K562 (cell line): ENCODE results near the gene EPB41L1. TPM values are rescaled to one million over a fixed set of nuclear protein-coding genes. Genes with fewer than 3 reads are reported as not detected.

Source experiments
- ATAC-seq: fragments of 200-7000 bp; cut with Tn5 transposase; 3 replicates; pipeline ENCODE4 v1.9.1; 2020; ENCODE audit warnings: moderate library complexity
- BruUV-seq: library from RNA; stranded (reverse); fragments of 400-500 nt; replicated peaks from 2 replicates; lab custom pipeline; 2021; lab: Mats Ljungman, UMichigan
- CTCF ChIA-PET: fragments of 300-600 bp; formaldehyde crosslinking; extraction: SDS; loops from one replicate; lab custom pipeline; 2021; ENCODE audit warnings: low intra/inter-chr PET ratio; lab: Yijun Ruan, JAX
- POLR2A ChIA-PET: fragments of 300-600, 350-650 bp; sonication (Branson Sonifier 250); formaldehyde crosslinking; extraction: SDS; loops from one replicate; lab custom pipeline; 2021; ENCODE audit warnings: antibody characterized with exemption, inconsistent platforms; lab: Yijun Ruan, JAX
- DNase-seq, 4 experiments: peaks; one replicate each; pipeline versions ENCODE4 v3.0.0 to v3.0.0-alpha.2; 2011 to 2018; ENCODE audit warnings: low spot score in 3 of 4, mixed read lengths in 3 of 4; ENCODE audit errors: extremely low read depth in 1 of 4
- FAIRE-seq: peaks from 2 replicates; lab custom pipeline; 2011; peaks lifted over from hg19 to GRCh38; lab: Jason Lieb, UNC
- H2AFZ ChIP-seq: 2 replicates; pipeline ENCODE4 v1.6.0; 2011; ENCODE audit warnings: low read depth, low read length, control low read depth, inconsistent platforms
- H3K27ac ChIP-seq: fragments of 200-600 bp; 3 replicates; pipeline ENCODE4 v1.8.0; 2011; ENCODE audit warnings: low read depth, mild to moderate bottlenecking, control low read depth, inconsistent platforms, low read length, moderate library complexity, mixed read lengths; ENCODE audit errors: extremely low read depth
- H3K27me3 ChIP-seq, 2 experiments: fragments of 300-600 bp in 1 of 2; 2 replicates in 1 of 2; 3 replicates in 1 of 2; pipeline versions ENCODE4 v1.6.0 to v1.8.0; 2011; ENCODE audit warnings: inconsistent platforms in 2 of 2, low read length in 2 of 2, mild to moderate bottlenecking in 1 of 2, mixed read lengths in 1 of 2, moderate library complexity in 1 of 2; ENCODE audit not compliant: control insufficient read depth in 2 of 2, insufficient read depth in 2 of 2
- H3K36me3 ChIP-seq: fragments of 300-600 bp; 3 replicates; pipeline ENCODE4 v1.8.0; 2011; ENCODE audit warnings: mild to moderate bottlenecking, low read length, inconsistent platforms; ENCODE audit not compliant: control insufficient read depth, insufficient read depth
- H3K4me1 ChIP-seq, 2 experiments: fragments of 200-600 bp in 1 of 2; replicated peaks in 1 of 2; 2 replicates in 1 of 2; 3 replicates in 1 of 2; pipeline versions ENCODE4 v1.5.1 to v1.8.0; 2011; ENCODE audit warnings: inconsistent platforms in 2 of 2, low read length in 2 of 2, mild to moderate bottlenecking in 1 of 2, mixed read lengths in 1 of 2, moderate library complexity in 1 of 2; ENCODE audit not compliant: control insufficient read depth in 2 of 2, insufficient read depth in 2 of 2
- H3K4me2 ChIP-seq: 2 replicates; pipeline ENCODE4 v1.6.1; 2011; ENCODE audit warnings: low read length, control low read depth, inconsistent platforms, mixed read lengths; ENCODE audit not compliant: insufficient read depth
- H3K4me3 ChIP-seq: fragments of 200-600 bp; sonication (generic), shearing (Covaris generic); 2 replicates; pipeline ENCODE4 v1.5.1; 2016; ENCODE audit warnings: control low read depth, inconsistent platforms
- H3K79me2 ChIP-seq: fragments of 200-600 bp; 3 replicates; pipeline ENCODE4 v1.8.0; 2011; ENCODE audit warnings: low read length, inconsistent platforms; ENCODE audit not compliant: control insufficient read depth, insufficient read depth
- H3K9ac ChIP-seq, 2 experiments: 2 replicates each; pipeline versions ENCODE4 v1.6.0 to v1.6.1; 2011; ENCODE audit warnings: low read depth in 2 of 2, low read length in 2 of 2, control low read depth in 1 of 2, inconsistent platforms in 1 of 2, mild to moderate bottlenecking in 1 of 2, mixed read lengths in 1 of 2; ENCODE audit not compliant: insufficient read depth in 1 of 2
- H3K9me1 ChIP-seq: one replicate; pipeline ENCODE4 v1.6.0; 2011; ENCODE audit warnings: inconsistent platforms, mild to moderate bottlenecking, low read length, moderate library complexity; ENCODE audit not compliant: control insufficient read depth, insufficient read depth
- H3K9me3 ChIP-seq: replicated peaks from 2 replicates; pipeline ENCODE4 v1.5.1; 2011; ENCODE audit warnings: low read depth, low read length, inconsistent platforms; ENCODE audit not compliant: control insufficient read depth, insufficient read depth
- H4K20me1 ChIP-seq: replicated peaks from 2 replicates; pipeline ENCODE4 v1.6.1; 2011; ENCODE audit warnings: low read length, inconsistent platforms, mixed read lengths; ENCODE audit not compliant: control insufficient read depth, insufficient read depth
- BCOR ChIP-seq: fragments of 450-650 bp; IDR thresholded peaks from 2 replicates; pipeline ENCODE4 v1.6.1; 2016
- DMBX1 ChIP-seq: fragments of 250-450 bp; sonication (Bioruptor Pico); IDR thresholded peaks from 2 replicates; pipeline ENCODE4 v1.8.0; 2022; ENCODE audit warnings: inconsistent platforms, mild to moderate bottlenecking, moderate library complexity, borderline replicate concordance
- FIP1L1 ChIP-seq: fragments of 200-400 bp; formaldehyde crosslinking; IDR thresholded peaks from 2 replicates; pipeline ENCODE4 v1.6.1; 2018; ENCODE audit warnings: mild to moderate bottlenecking, low read depth, low read length; ENCODE audit not compliant: poor library complexity, severe bottlenecking
- FOXJ3 ChIP-seq: sonication (generic); formaldehyde crosslinking; IDR thresholded peaks from 2 replicates; pipeline ENCODE4 v1.4.0; 2020; ENCODE audit warnings: mild to moderate bottlenecking, missing genetic modification reagents
- HDAC8 ChIP-seq: fragments of 450-650 bp; IDR thresholded peaks from 2 replicates; pipeline ENCODE4 v1.6.1; 2016; ENCODE audit warnings: mild to moderate bottlenecking, missing genetic modification characterization, moderate library complexity, missing compliant biosample characterization
- MBD2 ChIP-seq: sonication (generic); IDR thresholded peaks from 2 replicates; pipeline ENCODE4 v1.6.1; 2016; ENCODE audit warnings: low read depth, borderline replicate concordance
- MCM3 ChIP-seq: fragments of 450-650 bp; IDR thresholded peaks from 2 replicates; pipeline ENCODE4 v1.6.1; 2016
- MTA2 ChIP-seq: fragments of 450-650 bp; IDR thresholded peaks from 2 replicates; pipeline ENCODE4 v1.6.1; 2016; ENCODE audit warnings: low read depth
- NFE2L1 ChIP-seq: fragments of 450-650 bp; IDR thresholded peaks from 2 replicates; pipeline ENCODE4 v1.6.1; 2016; ENCODE audit warnings: missing genetic modification characterization, low read depth, mild to moderate bottlenecking, missing compliant biosample characterization, moderate library complexity, borderline replicate concordance
- PURB ChIP-seq: sonication (generic); formaldehyde crosslinking; IDR thresholded peaks from 2 replicates; pipeline ENCODE4 v1.9.0; 2021; ENCODE audit warnings: low read depth, mild to moderate bottlenecking, missing genetic modification reagents
- RBM22 ChIP-seq: fragments of 200-400 bp; formaldehyde crosslinking; IDR thresholded peaks from 2 replicates; pipeline ENCODE4 v1.6.1; 2018; ENCODE audit warnings: low read length, low read depth; ENCODE audit not compliant: poor library complexity, severe bottlenecking
- THRB ChIP-seq: fragments of 450-650 bp; formaldehyde crosslinking; conservative IDR thresholded peaks from 2 replicates; pipeline ENCODE4 v1.4.0; 2022; ENCODE audit warnings: mild to moderate bottlenecking, missing genetic modification characterization
- WGBS: fragments of 100-300 bp; shearing (Covaris generic); methylation state at CpG from one replicate; pipeline ENCODE4 v1.1.6; 2016; ENCODE audit warnings: low coverage, mixed read lengths; ENCODE audit not compliant: insufficient coverage; ENCODE audit errors: missing lambda C conversion rate; 5-methylcytosine and 5-hydroxymethylcytosine counted together
- in situ Hi-C: fragments of 300-500 bp; cut with MboI; formaldehyde crosslinking; loops from 4 replicates; pipeline ENCODE4 v1.15.0; 2018; ENCODE audit warnings: inconsistent platforms, mixed read lengths
- intact Hi-C: fragments of 100-400 bp; cut with micrococcal nuclease; formaldehyde crosslinking; loops from 2 replicates; pipeline ENCODE4 v1.14.2; 2022
- polyA plus RNA-seq, 8 experiments: library from polyadenylated mRNA; depleted of rRNA in 4 of 8; stranded (reverse) in 5 of 8; unstranded in 3 of 8; fragments of >200 nt; fragmentation: Nextera tagmentation in 2 of 8; fragmentation: Illumina TruSeq in 1 of 8; extraction: Ambion mirVana in 2 of 8; extraction: Trizol in 1 of 8; gene quantifications; 2 replicates each; pipeline versions ENCODE4 v1.2.1 to v1.2.3, GENCODE V29; 2011 to 2014; ENCODE audit warnings: inconsistent platforms in 1 of 8, missing spikeins in 1 of 8
- total RNA-seq, 7 experiments: library from RNA; depleted of rRNA in 6 of 7; stranded (reverse); fragments of >200 nt in 6 of 7; fragmentation: Illumina TruSeq in 2 of 7; extraction: Trizol in 2 of 7; gene quantifications; 2 replicates each; pipeline versions ENCODE4 v1.2.1 to v1.2.3, GENCODE V29; 2011 to 2021; ENCODE audit warnings: low replicate concordance in 1 of 7
- TF ChIP-seq, protein P1 (sequence below): sonication (generic); formaldehyde crosslinking; IDR thresholded peaks from 2 replicates; pipeline ENCODE4 v1.9.0; 2022; ENCODE audit warnings: mild to moderate bottlenecking, missing genetic modification reagents
- TF ChIP-seq, protein P2 (sequence below), 3 experiments: fragments of 200-800 bp in 1 of 3; sonication (Bioruptor generic) in 1 of 3; sonication (generic) in 1 of 3; formaldehyde crosslinking in 1 of 3; IDR thresholded peaks; 2 replicates each; pipeline versions ENCODE4 v1.6.1 to v1.8.0; 2016 to 2022; ENCODE audit warnings: mild to moderate bottlenecking in 2 of 3, missing compliant biosample characterization in 2 of 3, missing genetic modification characterization in 2 of 3, missing genetic modification reagents in 1 of 3

EPB41L1 gene
- total and polyA plus RNA-seq, 9 of the 15 experiments (the other 6 are each of a cell fraction or from before 2014, with no cell fraction given) = 0.11 to 4.3 (median 1.3) TPM

DNA sequence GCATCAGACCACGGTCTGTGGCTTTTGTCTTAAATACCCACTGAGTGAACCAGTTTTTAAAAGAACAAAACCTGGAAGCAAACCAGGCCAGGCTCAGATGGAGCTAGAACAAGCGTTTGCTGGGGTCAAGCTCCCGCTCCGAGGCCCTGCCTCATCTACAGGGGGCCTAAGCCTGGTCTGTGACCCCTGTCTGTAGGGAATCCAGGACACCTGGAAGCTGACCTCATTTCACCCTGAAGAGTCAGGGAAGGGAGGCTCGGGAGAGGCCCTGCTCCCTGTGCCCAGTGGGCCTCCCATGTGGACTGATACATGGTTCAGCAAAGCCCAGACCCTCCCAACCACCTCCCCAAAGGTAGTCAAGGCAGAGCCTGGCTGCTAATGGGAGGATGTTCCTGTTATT lies 124.8 kb downstream of the EPB41L1 start:
- no peaks in the 10 kb centered on the region for H3K9me3 ChIP-seq
- no peak for TF ChIP-seq MCM3
- TF ChIP-seq, protein P1, sequence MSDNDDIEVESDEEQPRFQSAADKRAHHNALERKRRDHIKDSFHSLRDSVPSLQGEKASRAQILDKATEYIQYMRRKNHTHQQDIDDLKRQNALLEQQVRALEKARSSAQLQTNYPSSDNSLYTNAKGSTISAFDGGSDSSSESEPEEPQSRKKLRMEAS (CRISPR knock-in tag) = no peak
- TF ChIP-seq HDAC8 (tag) = no peak
- TF ChIP-seq NFE2L1 = no peak
- peaks cover 6 to 50% of the 10 kb centered on the region in 2 experiments; a peak in 4 of 5 replicates for H3K27me3 ChIP-seq
- H3K4me1 ChIP-seq = no peaks in the 10 kb centered on the region
- no peaks in the 10 kb centered on the region for H3K79me2 ChIP-seq
- no peak overlapping the region for H3K4me2 ChIP-seq
- no peak overlapping the region for H2AFZ ChIP-seq
- FAIRE-seq (no peak), DNase-seq (no peak), ATAC-seq (no peak)
- no peak overlapping the region for H3K27ac ChIP-seq
- no peak overlapping the region for H3K4me3 ChIP-seq
- H3K36me3 ChIP-seq = no peaks in the 10 kb centered on the region
- H4K20me1 ChIP-seq = no peaks in the 10 kb centered on the region
- H3K9ac ChIP-seq = no peak overlapping the region
- in situ Hi-C loops = no loop called here
- WGBS = 0% methylated on average over 5 of the region's 5 CpGs
- no peaks in the 10 kb centered on the region for H3K9me1 ChIP-seq
- BruUV-seq = no TSS peak
- intact Hi-C loops = no loop called here
- POLR2A ChIA-PET = interaction anchor here (0.6 to 1.0 kb wide), 5 partner anchors 25 to 250 kb away, joined by 3 to 4 read pairs (median 3); no protein-coding TSS in a partner anchor
- CTCF ChIA-PET = no interaction called here

- no TSS peak for BruUV-seq
- Histone ChIP-seq H2AFZ (no peak overlapping the region), H3K4me2 (no peak overlapping the region), H3K36me3 (no peaks in the 10 kb centered on the region), H3K27me3 (peaks cover 6 to 46% of the 10 kb centered on the region in 2 experiments; a peak in 4 of 5 replicates), H4K20me1 (no peaks in the 10 kb centered on the region), H3K9me3 (no peaks in the 10 kb centered on the region), H3K9me1 (no peaks in the 10 kb centered on the region), H3K27ac (no peak overlapping the region), H3K79me2 (no peaks in the 10 kb centered on the region), H3K4me1 (no peaks in the 10 kb centered on the region), H3K4me3 (no peak overlapping the region), H3K9ac (no peak overlapping the region)
- FAIRE-seq (no peak), ATAC-seq (no peak), DNase-seq (no peak)
- in situ Hi-C loops (no loop called here), intact Hi-C loops (no loop called here)
- 0% methylated on average over 6 of the region's 6 CpGs for WGBS
- CTCF ChIA-PET = no interaction called here
- POLR2A ChIA-PET = interaction anchor here (0.7 to 1.0 kb wide), 4 partner anchors 25 to 251 kb away, joined by 3 to 4 read pairs (median 3); no protein-coding TSS in a partner anchor
- TF ChIP-seq FOXJ3 = no peak
- TF ChIP-seq, protein P2, sequence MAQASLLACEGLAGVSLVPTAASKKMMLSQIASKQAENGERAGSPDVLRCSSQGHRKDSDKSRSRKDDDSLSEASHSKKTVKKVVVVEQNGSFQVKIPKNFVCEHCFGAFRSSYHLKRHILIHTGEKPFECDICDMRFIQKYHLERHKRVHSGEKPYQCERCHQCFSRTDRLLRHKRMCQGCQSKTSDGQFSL (CRISPR knock-in tag; IDR thresholded peaks at IDR 0.05) = no peak
- TF ChIP-seq, protein P2 (tag; IDR thresholded peaks at IDR 0.05) = no peak
- TF ChIP-seq RBM22 = no peak
- TF ChIP-seq DMBX1 (CRISPR knock-in tag) = no peak
- TF ChIP-seq BCOR = no peak
- TF ChIP-seq FIP1L1 = no peak
- TF ChIP-seq THRB (CRISPR knock-in tag) = no peak
- TF ChIP-seq MBD2 = no peak
- TF ChIP-seq MTA2 = no peak
- no peak for TF ChIP-seq PURB (CRISPR knock-in tag)
Observed at GRCh38 chr20:36279776-36280175, 125.2 kb downstream of the EPB41L1 start.
